HG03575 (cell line): ENCODE results near the gene AMBP.
"Not testable (repeated sequence)": the region's sequence is repeated elsewhere in the genome, so short reads cannot be mapped to it uniquely, and the experiment has no call there.

Source experiments
- ATAC-seq: cut with Tn5 transposase; IDR thresholded peaks from one replicate; pipeline ENCODE4 v1.9.1; 2021; ENCODE audit not compliant: unreplicated experiment, insufficient number of reproducible peaks, low FRiP score; ENCODE audit errors: extremely low read depth

Gene AMBP

DNA sequence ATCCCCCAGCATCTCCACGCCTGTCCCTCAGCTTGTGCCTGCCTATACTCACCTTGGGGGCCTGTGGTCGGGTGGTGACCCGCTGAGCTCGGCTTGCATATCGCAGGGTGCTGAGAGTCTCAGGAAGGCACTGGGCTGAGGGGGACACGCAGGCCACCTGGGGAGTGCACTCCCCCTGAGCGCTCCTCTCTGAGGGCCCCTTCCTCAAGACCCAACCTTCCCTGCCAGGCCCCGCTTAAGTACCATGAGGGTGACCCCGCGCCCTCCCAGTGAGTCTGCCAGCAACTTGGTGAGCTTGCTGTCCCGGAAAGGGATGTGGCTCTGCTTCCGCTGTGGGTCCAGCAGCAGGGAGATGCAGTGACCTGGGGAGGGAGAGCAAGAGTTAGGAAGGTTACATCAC, 16.9 kb upstream of the AMBP start:
- ATAC-seq = no peak

DNA sequence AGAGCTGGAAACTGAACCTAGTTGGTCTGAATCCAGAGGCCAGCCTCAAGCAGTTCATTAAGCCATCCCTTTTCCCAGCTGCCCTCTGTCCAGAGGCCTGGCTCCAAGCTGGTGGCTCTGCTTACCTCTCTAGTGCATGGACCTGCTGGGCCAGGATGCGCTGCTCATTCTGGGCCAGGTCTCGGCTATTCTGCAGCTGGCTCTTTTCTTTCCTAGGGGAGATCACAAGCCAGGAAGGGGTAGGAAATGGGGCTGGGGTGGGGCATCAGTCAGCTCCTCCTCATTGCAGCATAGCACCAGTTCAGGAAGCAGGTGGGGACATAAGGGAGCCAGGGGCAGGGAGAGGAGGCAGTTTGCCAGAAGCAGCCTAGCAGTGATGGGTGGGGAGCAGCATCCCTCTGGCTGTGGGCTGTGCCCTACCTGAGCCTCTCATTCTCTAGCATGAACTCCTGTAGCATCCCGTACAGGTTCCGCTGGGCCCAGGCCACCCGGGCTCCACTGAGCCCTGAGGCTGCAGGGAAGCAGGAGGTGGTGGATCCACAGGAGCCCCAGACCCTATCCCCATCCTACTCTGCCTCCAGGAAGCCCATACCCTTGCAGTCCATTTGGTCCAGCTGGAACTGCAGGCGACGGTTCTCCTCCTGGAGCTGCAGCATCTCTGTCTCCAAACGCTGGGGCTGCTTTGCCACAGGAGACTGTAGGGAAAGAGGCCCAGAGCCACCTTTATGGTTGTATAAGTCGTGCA, 15.8 kb upstream of the AMBP start:
- no peak for ATAC-seq

- no peak for ATAC-seq
These were observed 15.0 kb upstream of the AMBP start for GRCh38 chr9:114093031-114093471.

DNA sequence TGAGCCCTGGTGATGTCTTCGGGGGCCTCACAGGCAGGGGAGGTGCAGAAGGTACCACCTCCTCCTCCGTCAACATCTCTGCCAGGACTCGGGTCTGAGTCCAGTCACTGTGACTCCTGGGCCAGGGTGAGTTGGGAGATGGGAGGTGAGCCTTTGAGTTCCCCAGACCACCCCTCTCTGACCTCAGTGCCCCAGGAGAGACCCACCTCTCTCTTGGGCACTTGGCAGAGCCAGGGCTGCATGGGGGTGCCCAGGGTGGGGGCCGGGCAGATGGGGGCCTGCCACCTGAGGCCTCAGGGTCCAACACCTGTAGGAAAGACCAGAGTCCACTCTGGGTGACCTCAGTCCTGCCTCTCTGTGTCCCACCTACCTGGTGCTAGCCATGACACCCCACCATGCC, 14.2 kb upstream of the AMBP start:
- no peak for ATAC-seq

GRCh38 chr9:114091711-114092110, 13.6 kb upstream of the AMBP start:
- ATAC-seq = no peak

DNA sequence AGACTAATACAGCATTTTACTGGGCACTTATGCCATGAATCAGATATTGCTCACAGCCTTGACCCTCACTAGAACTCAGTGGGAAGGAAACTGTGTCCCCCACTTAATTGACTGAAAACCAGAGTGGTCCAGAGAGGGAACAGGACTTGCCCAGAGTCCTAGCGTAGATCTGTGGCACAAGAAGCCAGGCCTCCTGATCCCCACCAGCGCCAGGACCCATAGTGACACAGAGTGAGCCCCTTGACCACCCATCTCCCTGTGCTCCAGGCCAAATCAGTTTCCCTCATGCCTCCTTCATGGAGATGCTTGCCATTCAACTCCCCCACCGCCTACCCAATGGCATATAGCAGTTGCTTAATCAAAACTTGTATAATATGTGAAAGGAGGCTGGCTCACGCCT, 12.7 kb upstream of the AMBP start:
- no peak for ATAC-seq

- ATAC-seq = no peak
These were observed 11.2 kb upstream of the AMBP start for GRCh38 chr9:114089206-114089840.

DNA sequence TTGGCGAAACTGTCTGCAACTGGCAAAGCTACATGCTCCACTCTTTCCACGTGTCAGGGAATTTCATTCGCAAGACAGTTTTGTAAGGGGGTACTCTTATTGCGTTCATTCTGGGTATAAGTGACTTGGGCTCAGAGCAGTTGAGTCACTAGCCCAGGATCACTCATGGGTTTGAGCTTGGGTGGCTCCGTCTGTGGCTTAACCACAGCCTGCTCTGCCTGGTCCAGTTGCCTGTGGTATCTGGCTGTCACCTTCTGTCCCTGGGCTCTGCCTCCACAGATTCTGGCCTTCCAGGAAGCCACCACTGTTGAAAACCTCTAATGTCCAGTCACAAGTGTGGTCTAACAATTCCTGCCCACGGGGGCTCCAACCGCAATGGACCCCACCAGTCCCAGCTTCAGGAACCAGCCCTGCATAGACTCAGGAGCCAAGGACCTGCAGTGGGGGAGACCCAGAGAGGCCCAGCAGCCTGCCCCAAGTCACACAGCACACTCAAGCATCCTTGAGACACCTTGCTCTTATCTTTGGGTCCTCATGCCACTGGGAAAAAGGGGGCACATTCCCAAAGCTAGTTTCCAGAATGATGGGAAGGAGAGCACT, 10.6 kb upstream of the AMBP start:
- no peak for ATAC-seq

DNA sequence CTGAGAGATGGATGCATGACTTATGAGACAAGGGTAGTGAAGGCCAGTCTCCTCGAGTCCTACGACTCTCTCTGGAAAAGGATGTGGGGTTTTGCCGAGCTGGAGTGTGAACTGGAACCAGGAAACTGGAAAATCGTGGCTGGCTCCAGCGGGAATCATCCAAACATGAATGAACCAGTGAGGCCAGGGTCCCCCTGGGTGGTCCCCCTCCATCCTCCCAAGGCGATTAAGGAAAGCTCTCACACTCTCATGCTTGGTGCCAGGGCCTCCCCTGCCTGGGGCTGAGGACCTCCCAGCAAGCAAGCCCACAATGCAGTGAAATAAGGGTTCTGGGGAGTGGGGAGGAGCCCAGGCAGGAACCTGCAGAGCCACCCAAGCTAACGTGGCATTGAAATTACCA, 9.6 kb upstream of the AMBP start:
- no peak for ATAC-seq

- no peak for ATAC-seq
These were observed 8.5 kb upstream of the AMBP start for GRCh38 chr9:114086607-114087006.

- no peak for ATAC-seq
These were observed 7.9 kb upstream of the AMBP start for GRCh38 chr9:114086009-114086408.

DNA sequence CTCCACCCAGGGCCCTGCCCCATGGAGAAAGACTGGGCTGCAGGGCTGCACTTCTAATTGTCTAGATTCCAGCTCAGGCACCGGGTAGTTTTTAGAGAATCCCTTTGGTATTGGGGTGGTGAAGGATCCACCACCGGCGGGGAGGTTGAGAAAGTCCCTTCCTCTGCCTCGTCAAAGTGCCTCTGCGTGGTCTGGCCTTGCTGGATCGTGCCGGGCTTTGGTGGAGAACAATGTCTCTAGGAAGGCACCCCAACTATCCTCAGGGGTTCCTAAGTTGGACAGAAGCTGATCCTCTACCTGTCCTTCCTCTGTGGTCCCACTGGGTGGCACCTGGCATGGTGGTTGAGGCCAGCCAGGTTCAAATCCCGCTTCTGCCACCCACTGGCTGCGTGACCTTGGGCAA, 7.3 kb upstream of the AMBP start:
- ATAC-seq = no peak

DNA sequence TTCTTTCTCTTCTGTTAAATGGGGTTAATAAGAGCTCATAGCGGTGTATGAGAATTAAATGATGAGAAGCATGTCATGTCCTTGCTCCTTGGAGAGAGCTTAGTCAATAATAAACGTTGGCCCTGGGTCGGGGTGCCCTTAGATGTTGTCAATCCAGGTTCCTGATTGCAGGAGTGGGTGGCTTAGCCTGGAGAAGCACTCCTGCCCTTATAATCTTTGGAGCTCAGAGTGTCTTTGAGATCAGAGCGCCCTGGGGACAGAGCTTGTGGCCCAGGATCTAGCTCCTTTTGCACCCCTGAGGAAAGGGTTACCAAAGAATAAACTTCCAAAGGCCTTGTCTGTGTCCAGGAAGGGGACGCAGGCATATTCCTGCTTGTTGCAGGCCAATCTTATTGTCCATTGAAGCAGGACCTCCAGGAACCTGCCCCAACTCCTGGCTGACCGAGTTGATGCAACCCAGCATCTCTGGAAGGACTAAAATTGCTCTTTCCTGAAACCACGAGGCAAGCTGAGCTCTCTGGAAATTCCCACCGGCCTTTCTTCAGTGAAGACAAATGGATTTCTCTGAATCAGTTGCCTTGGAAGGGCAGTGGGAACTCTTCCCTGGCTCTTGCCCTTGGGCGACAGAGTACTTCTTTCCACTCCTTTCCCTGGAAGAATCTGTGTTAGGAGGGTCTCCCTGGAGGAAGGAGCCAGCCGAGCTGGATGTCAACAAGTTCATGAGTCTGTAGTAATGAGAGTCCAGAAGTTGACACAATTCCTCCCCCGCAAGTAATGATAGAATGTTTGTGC, 6.4 kb upstream of the AMBP start:
- ATAC-seq = no peak

DNA sequence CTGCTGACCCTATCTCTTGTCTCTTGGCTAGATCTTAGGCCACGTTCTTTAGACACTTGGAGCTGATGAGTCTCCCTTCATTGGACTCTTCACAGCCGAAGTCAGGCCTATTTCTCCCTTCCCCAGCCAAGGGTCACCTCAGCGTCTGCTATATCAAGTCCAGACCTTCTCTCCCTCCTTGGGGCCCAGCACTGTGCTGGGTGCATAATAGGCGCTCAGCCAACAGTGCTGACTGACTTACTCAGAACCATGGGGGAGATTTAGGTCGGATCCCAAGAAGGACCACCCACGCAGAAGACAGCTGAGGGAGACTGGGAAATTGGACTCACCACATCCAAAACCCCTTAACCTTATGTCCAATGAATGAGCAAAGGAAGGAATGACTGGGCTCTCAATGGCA, 5.6 kb upstream of the AMBP start:
- no peak for ATAC-seq

DNA sequence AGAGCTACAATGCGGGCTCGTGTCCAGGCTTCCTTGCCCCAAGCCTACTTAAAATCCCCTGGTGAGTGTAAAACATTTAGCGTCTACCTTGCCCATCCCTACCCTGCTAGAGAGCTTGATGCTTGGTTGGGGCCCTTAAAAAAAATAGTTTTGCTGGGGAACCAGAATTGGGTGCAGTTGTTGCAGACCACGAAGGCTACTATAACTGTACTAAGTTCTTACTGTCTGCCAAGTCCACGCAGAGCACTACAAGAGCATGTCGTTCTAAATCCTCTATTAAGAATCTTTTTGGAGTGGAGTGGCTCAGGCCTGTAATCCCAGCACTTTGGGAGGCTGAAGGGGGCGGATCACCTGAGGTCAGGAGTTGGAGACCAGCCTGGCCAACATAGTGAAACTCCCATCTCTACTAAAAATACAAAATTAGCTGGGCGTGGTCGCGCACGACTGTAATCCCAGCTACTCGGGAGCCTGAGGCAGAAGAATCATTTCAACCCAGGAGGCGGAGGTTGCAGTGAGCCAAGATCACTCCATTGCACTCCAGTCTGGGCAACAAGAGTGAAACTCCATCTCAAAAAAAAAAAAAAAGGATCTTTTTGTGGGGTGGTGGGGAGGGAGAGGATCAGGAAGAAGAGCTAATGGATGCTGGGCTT, 4.8 kb upstream of the AMBP start:
- not testable (repeated sequence) for ATAC-seq

DNA sequence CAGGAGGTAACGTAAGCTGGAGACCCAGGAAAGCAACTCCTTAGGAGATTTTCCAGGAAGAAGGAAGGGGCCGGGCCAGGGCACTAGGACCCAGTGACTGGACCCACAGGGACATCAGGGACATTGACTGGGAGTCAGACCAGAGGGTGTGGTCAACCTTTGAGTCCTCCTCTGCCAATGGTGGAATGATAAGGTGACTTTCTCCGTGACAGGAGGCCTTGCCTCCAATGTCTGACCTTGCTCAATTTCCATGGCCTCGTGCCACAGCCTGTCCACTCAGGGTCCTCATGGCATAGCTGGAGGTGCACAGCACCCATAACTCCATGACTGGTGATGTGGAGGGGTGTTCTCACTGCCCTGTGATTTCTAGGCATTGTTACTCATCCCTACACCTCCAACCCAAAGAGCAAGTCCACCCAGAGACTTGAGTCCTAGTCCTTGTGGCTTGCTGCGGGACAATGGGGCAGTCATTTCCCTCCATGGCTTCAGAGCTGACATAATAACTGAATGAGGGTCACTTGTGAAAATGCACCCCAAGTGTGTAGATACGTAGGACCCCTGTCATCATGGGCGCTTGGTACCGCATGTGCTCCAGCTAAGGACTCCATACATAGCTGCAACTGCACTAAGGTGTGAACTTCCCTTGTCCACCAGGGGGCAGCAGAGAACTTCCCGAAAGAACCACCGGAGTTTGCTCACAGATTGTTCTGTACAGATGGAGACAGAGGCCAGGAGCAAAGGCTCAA, 4.1 kb upstream of the AMBP start:
- ATAC-seq = no peak

GRCh38 chr9:114081441-114082016, 3.4 kb upstream of the AMBP start:
- ATAC-seq = no peak

DNA sequence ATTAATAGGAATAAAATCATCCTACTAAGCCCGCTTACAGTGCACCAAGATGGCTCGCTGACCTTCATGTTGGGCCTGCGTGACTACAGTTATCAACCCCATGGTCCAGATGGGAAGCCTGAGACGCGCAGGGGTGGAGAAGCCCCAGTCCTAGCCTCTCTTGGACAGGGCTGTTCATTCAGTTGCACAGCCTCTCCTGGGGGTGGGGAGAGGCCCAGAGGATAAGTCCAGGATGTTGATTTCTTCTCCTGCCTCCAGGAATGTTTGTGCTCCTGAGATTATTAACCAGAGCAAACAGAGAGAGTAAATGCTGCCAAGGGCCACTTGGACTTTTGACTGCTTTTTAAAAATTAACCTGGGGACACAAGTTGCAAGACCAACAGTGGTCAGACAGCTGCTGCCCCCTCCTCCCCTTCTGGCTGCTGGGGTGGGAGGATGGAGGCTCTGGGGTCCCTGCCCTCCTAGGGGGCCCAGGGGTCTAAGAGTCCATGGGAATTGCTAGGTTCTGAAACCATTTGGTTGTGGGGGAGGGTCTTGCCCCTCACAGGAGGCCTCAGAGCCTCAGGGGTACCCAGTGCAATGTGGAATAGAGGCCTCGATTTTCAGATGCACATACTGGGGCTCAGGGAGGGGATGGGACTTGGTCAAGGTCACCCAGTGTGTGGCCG, 2.8 kb upstream of the AMBP start:
- no peak for ATAC-seq
